ENCODE measurements around the gene NUP155.
"Not testable (repeated sequence)": the region's sequence is repeated elsewhere in the genome, so short reads cannot be mapped to it uniquely, and the experiment has no call there.

Gene NUP155

GRCh38 chr5:37370864-37371726, at the start of gene NUP155:
Gene NUP155, minus strand, starts transcription at chr5:37371106. Its CDS starts 129 bp downstream, at chr5:37370977.
- in situ Hi-C loops (cut with HindIII; ENCODE audit: low sequenced_read_pairs) = no loop called here

DNA sequence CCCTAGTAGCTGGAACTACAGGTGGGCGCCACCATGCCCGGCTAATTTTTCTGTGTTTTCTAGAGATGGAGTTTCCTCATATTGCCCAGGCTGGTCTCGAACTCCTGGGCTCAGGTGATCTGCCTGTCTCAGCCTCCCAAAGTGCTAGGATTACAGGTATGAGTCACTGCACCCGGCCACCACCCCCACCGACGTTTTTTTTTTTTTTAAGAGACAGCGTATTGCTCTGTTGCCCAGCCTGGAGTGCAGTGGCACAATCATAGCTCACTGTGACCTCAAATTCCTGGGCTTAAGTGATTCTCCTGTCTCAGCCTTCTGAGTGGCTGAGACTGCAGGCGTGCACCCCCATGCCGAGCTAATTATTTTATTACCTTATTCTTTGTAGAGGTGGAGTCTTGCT, 46.4 kb upstream of the NUP155 start:
- in situ Hi-C loops (cut with HindIII; ENCODE audit: low sequenced_read_pairs) = loop anchor here (25.0 kb wide), 1 partner anchor 770 kb away; no protein-coding TSS in a partner anchor

- in situ Hi-C loops (cut with HindIII; ENCODE audit: low sequenced_read_pairs) = loop anchor here (25.0 kb wide), 1 partner anchor 772 kb away; no protein-coding TSS in a partner anchor
Observed at GRCh38 chr5:37415456-37415855, 44.5 kb upstream of the NUP155 start.

DNA sequence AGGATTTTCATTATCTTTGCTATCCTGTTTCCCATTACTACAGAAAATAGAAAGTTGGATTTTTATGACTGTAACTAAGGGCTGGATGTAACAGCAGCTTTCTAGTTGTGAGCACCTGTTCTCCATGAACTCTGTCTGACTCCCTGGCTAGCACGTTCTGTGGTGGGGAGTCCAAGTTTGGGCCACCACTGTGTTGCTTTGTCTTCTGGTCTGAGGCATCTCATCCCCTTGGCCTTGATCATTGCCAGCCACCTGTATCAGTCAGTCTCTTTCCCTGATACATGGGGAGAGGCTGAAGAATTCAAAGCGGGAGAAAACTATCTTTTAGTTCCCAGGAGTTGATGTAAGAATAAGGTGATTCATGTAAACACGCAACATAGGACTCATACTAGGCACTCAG, 41.6 kb upstream of the NUP155 start:
- in situ Hi-C loops (cut with HindIII; ENCODE audit: low sequenced_read_pairs) = loop anchor here (25.0 kb wide), 1 partner anchor 775 kb away; no protein-coding TSS in a partner anchor

- in situ Hi-C loops (cut with HindIII; ENCODE audit: low sequenced_read_pairs) = loop anchor here (25.0 kb wide), 1 partner anchor 787 kb away; no protein-coding TSS in a partner anchor
Observed at GRCh38 chr5:37400501-37400900, 29.6 kb upstream of the NUP155 start.

DNA sequence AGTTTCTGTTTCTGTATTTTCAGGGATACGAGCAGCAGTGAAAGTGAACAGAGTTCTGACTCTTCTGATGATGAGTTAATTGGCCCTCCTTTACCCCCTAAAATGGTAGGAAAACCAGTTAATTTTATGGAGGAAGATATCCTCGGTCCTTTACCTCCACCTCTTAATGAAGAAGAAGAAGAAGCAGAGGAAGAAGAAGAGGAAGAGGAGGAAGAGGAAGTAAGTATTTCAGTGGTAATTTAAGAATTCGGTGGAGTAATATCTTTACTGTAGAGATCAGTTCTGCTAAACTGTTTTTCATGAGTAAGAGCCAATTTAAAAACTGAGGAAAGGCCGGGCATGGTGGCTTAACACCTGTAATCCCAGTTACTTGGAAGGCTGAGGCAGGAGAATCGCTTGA, 25.4 kb upstream of the NUP155 start:
- in situ Hi-C loops (cut with HindIII; ENCODE audit: low sequenced_read_pairs) = no loop called here

DNA sequence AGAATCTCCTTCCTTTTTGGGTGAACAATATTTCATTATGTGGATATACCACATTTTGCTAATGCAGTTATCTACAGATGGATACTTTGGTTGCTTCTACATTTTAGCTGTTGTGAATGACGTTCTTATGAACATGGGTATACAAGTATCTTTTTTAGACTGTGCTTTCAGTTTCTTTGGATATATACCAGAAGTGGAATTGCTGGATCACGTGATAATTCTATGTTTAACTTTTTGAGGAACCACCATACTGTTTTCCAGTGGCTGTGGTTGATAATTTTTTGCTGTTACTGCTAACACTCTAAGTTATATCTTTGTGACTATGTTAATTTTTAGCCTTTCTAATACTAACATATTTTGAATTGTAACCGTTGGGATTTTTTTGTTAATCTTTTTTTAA, 20.7 kb upstream of the NUP155 start:
- in situ Hi-C loops (cut with HindIII; ENCODE audit: low sequenced_read_pairs) = no loop called here

DNA sequence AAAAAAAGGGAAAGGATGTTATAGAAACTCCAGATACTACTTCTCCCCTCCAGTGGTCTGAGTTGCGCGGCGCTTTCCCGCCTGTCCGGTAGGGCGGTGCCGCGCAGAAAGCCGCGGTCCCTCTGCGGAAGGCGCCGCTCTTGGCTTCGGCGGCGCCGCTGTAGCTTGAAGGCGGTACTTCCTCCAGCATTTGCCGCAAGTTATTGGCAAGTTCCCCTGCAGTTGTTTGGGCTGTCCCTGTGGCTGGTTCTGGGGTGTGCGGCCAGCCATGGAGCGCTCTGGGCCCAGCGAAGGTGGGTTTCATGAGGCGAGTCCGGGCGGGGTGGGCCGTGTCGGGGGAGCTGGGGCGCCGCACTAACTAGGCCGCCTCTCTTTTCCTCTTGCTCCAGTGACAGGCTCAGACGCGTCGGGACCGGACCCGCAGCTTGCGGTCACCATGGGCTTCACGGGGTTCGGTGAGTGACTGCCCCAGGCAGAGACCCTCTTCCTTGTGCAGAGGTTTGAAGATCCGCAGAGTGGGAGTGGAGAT, 8.3 kb upstream of the NUP155 start, which contains the start of gene WDR70:
Gene WDR70, plus strand, starts transcription at position 219 of the 529 bp plus-strand sequence. Its CDS starts 50 bp downstream, at position 269.
- in situ Hi-C loops (cut with HindIII; ENCODE audit: low sequenced_read_pairs) = not testable (repeated sequence)

DNA sequence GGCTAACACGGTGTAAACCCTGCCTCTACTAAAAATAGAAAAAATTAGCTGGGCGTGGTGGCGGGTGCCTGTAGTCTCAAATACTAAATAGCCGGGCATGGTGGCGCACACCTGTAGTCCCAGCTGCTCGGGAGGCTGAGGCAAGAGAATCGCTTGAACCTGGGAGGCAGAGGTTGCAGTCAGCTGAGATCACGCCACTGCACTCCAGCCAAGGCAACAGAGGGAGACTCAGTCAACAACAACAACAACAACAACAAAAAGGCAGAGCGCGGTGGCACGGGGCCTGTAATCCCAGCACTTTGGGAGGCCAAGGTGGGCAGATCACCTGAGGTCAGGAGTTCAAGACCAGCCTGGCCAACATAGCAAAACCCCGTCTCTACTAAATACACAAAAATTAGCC, 7.2 kb upstream of the NUP155 start:
- in situ Hi-C loops (cut with HindIII; ENCODE audit: low sequenced_read_pairs) = not testable (repeated sequence)

- in situ Hi-C loops (cut with HindIII; ENCODE audit: low sequenced_read_pairs) = no loop called here
Observed at GRCh38 chr5:37375091-37375490, 4.2 kb upstream of the NUP155 start.

- in situ Hi-C loops (cut with HindIII; ENCODE audit: low sequenced_read_pairs) = no loop called here
Observed at GRCh38 chr5:37370550-37370863, 399 bp downstream of the NUP155 start.

DNA sequence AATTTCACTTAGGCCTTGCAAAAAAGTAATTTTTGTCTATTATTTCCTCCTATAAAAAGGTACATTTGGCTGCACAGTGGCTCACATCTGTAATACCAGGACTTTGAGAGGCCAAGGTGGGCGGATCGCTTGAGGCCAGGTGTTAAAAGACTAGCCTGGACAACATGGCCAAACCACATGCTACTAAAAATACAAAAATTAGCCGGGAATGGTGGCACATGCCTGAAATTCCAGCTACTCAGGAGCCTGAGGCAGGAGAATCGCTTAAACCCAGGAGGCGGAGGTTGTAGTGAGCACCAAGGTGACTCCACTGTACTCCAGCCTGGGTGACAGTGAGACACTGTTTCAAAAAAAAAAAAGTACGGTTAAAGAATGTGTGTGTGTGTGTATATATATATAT, 15.7 kb downstream of the NUP155 start:
- in situ Hi-C loops (cut with HindIII; ENCODE audit: low sequenced_read_pairs) = no loop called here

GRCh38 chr5:37342741-37343140, 28.2 kb downstream of the NUP155 start:
- in situ Hi-C loops (cut with HindIII; ENCODE audit: low sequenced_read_pairs) = not testable (repeated sequence)

GRCh38 chr5:37334754-37335153, 36.2 kb downstream of the NUP155 start:
- in situ Hi-C loops (cut with HindIII; ENCODE audit: low sequenced_read_pairs) = not testable (repeated sequence)

DNA sequence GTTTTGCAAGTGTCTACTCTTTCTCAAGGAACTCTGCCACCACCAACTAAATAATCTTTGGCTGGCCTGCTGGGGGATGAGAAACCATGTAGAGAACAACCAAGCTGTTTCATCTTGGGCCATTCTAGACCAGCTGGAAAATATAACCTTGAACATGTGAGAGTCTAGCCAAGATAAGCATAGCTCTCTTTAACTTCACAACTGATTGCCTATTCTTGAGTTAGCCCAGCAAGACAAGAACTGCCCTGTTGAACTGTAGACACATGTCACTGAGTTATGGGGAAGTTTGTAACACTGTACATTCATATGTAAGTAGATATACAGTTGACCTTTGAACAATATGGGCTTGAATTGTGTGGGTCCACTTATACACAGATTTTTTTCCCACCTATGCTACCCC, 44.4 kb downstream of the NUP155 start:
- in situ Hi-C loops (cut with HindIII; ENCODE audit: low sequenced_read_pairs) = no loop called here

GRCh38 chr5:37323607-37324006, 47.3 kb downstream of the NUP155 start:
- in situ Hi-C loops (cut with HindIII; ENCODE audit: low sequenced_read_pairs) = no loop called here

DNA sequence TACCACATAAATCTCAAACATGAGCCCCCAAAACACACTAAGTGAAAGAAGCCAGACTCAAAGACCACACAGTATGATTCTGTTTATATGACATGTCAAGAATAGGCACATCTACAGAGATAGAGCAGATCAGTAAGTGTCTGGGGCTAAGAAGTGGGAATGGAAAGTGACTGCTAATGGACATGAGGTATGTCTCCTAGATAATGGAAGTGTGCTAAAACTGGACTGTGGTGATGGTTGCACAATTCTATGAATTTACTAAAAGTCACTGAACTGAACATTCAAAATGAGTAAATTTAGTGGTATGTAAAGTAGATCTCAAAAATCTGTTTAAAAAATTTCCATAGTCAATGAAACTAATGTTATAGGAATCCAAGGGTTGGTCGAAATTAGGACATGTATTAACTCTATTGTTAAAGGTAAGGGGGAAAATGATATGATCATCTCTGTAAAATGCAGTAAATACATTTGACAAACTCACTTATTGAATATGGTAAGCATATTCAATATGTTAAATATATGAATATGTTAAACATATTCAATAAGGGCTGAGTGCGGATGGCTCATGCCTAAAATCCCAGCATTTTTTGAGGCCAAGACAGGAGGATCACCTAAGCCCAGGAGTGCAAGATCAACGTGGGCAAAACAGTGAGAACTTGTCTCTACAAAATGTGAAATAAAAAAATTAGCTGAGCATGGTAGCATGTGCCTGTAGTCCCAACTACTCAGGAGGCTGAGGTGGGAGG, 51.7 kb downstream of the NUP155 start:
- in situ Hi-C loops (cut with HindIII; ENCODE audit: low sequenced_read_pairs) = no loop called here

GRCh38 chr5:37316027-37316426, 54.9 kb downstream of the NUP155 start:
- in situ Hi-C loops (cut with HindIII; ENCODE audit: low sequenced_read_pairs) = no loop called here

- in situ Hi-C loops (cut with HindIII; ENCODE audit: low sequenced_read_pairs) = no loop called here
Observed at GRCh38 chr5:37310360-37310759, 60.5 kb downstream of the NUP155 start.

DNA sequence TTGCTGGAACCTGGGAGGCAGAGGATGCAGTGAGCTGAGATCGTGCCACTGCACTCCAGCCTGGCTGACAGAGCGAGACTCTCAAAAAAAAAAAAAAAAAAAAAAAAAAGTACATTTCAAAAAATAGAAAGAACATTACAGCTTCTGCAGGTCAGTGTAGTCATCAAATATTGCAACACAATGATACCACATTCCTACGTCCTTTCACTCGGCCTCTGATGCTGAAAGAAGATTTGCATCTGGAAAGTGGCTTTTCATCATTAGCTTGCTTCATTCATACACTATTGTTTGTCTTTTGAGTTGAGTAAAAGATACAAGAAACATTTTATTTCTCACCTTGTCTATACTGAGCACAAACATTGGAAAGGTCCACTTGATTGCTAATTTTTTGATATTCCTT, 62.1 kb downstream of the NUP155 start:
- in situ Hi-C loops (cut with HindIII; ENCODE audit: low sequenced_read_pairs) = no loop called here

GRCh38 chr5:37304888-37305287, 66.0 kb downstream of the NUP155 start:
- in situ Hi-C loops (cut with HindIII; ENCODE audit: low sequenced_read_pairs) = no loop called here

GRCh38 chr5:37296313-37296712, 74.6 kb downstream of the NUP155 start:
- in situ Hi-C loops (cut with HindIII; ENCODE audit: low sequenced_read_pairs) = not testable (repeated sequence)
